Measurements from ENCODE around the gene DEPP1.

- no peak for TF ChIP-seq ZFX (IDR thresholded peaks at IDR 0.05; ENCODE audit: borderline replicate concordance)
- no peak for TF ChIP-seq CTCF (IDR thresholded peaks at IDR 0.05)
Observed at GRCh38 chr10:44951576-44952226, 26.9 kb downstream of the DEPP1 start.

All from 22Rv1 (cell line).